WI38 (cell line): ENCODE measurements around the gene XXYLT1.

Experiments
- H3K4me3 ChIP-seq: 2 replicates; pipeline ENCODE4 v1.5.1; 2011; ENCODE audit warnings: low read depth, mild to moderate bottlenecking, control low read depth, low read length
- TF ChIP-seq, protein P1 (sequence below): IDR thresholded peaks from 2 replicates; pipeline ENCODE4 v1.5.1; 2012; ENCODE audit warnings: low read depth, mild to moderate bottlenecking, control low read depth, low read length

Gene XXYLT1

DNA sequence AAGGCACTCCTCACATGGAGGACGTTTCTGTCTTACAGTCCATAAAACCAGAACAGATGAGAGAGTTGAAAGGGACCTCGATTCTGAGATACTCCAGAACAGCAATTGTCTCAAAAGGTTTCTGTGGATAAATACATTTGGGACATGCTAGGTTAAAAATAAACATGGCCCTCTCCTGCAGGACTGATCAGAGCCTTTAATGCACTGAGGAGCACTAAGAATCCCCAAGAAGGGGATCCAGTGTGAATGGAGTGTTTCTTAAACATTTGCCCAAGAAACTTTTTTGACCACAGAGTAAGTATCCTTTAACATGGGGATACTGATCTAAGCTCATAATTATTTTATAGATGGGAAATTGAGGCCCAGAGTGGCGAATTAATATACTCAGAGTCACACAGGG lies 223.4 kb downstream of the XXYLT1 start:
- TF ChIP-seq, protein P1, sequence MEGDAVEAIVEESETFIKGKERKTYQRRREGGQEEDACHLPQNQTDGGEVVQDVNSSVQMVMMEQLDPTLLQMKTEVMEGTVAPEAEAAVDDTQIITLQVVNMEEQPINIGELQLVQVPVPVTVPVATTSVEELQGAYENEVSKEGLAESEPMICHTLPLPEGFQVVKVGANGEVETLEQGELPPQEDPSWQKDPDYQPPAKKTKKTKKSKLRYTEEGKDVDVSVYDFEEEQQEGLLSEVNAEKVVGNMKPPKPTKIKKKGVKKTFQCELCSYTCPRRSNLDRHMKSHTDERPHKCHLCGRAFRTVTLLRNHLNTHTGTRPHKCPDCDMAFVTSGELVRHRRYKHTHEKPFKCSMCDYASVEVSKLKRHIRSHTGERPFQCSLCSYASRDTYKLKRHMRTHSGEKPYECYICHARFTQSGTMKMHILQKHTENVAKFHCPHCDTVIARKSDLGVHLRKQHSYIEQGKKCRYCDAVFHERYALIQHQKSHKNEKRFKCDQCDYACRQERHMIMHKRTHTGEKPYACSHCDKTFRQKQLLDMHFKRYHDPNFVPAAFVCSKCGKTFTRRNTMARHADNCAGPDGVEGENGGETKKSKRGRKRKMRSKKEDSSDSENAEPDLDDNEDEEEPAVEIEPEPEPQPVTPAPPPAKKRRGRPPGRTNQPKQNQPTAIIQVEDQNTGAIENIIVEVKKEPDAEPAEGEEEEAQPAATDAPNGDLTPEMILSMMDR, result no peak
- H3K4me3 ChIP-seq, result no peak overlapping the region

DNA sequence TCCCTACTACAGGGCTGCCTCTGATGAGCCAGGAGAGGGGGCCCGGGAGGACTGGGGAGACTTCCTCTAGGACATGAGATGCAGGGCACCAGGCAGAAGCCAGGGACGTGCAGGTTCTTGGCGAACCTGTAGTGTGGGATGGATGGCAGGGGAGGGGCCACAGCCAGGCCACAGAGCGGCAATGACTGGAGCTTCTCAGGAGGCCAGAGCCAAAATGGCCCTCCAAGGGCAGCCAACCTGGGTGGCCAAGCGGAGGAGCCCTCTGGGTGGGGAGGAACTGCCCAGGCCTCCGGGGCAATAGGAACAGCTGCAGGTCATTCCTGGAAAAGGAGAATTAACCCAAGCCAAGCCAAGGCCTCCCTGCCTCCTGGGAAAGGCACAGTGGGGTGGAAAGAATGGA lies 224.5 kb downstream of the XXYLT1 start:
- TF ChIP-seq, protein P1, result no peak
- no peak overlapping the region for H3K4me3 ChIP-seq

DNA sequence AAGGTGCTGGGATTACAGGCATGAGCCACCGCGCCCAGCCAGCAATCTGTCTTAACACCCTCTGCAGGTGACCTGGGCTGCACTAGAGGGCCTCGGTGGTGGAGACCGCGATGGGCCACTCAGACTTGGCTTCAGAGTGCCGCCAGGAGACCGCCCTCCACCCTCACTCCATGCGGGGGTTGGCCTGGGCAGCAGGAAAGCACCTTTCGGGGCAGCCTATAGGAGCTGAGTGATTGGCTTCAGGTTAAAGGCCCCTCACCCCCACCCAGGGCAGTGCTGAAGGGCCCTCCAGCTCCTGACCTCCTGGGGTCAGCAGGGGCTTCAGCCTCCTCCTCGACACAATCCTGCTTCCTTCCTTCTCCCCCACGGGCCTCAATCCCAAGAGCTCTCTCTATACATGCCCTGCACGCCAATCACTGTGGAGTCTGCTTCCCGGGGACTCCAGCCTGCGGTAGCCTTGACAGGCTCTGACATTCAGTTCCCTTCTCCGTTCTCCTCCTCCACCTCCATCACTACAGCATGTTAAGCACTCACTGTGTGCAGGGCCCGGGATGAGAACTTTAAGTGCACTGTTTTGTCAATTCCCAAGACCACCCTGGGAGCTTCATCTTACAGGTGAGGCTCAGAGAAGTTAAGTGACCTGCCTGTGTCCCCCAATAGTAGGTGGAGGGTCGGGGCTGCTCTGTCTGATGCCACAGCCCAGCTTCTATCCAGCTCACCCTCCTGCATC lies 225.3 kb downstream of the XXYLT1 start:
- TF ChIP-seq, protein P1, result no peak
- H3K4me3 ChIP-seq, result no peak overlapping the region

DNA sequence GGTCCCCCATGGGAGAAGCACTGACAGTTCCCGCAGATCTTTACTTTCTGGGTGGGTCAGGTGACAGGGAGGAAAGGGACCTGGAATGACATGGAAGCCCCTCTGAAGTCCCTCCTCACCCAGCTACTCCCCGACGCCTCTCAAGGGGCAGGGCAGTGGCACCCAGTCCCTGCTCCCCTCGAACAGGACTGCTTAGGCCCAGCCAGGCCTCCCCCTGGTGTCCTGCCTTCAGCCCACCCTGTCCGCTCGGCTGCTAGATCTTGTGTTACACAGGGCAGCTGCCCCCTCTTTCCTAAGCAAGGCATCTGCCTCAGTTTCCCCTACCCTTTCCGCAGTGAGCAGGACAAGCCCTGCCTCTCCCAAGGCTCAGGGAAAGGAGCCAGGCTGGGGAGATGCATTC lies 226.5 kb downstream of the XXYLT1 start:
- no peak overlapping the region for H3K4me3 ChIP-seq
- TF ChIP-seq, protein P1, result no peak

DNA sequence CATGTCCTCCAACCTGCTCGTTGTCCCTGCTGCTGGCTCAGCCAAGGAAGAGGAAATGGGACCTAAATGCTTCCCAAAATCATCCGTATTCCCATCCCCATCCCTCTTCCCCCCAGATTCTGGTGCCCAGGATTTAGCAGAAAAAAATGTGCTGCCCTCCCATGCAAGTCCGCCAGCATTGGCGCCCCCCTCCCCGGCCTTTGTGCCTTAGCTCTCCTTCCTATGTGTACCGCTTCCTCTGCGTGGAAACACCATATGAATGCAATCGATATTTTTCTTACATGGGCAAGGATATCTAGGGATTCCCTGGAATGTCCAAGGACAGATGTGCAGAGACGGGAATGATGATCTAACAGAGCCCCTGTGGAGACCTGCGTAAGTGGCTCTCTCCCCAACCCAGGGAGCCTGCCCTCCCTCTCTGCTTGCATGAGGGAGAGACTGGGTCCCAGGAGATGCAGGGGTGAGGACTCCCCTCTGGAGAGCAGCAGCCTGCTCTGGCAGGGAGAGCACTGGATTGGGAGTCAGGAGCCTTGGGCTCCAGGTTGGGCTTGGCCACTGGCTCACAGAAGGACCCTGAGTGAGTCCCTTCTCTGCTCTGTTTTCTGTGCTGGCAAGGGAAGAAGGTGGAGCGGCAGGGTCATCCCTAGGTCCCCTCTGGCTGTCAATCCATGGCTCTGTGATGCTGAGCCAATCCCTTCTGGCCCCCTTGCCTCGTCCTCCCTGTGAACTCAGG lies 227.2 kb downstream of the XXYLT1 start:
- TF ChIP-seq, protein P1, result no peak
- H3K4me3 ChIP-seq, result no peak overlapping the region

DNA sequence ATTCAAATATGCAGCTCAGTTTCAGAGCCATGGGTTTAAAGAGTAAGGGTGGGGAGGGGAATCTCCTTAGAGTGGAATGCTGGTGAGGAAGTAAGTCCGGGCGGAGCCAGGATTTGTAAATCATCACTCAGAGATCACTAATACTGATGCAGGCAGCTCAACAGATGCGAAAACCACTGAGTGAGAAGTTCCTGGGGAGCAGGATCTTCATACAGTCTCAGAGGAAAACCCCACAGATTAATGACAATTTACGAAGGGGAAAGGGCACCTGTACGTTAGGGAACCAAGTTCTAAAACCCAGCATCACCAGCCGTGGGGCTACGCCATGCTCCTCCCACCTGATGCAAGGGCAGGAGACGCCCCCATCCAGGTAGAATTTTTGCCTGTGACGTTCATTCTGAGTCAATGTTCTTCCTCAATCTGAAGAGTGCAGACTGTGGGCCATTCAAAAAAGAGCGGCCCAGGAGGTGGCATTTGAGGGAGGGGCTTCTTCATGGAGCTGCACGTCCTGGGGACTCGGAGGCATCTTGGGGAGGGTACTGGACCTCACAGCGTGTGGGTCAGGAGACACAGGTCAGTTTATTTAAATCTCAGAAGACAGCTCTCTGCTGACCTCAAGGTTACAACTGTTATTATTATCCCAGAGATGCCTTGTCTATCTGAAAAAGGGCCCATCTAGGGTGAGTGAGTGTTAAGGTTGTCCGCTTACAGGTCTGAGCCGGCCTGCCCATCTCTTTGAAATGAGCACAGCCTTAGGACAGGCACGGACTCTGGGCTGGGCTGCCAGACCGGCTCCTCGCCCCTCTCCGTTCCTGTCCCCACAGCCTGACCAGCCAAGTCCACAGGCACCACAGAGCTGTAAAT lies 228.0 kb downstream of the XXYLT1 start:
- no peak overlapping the region for H3K4me3 ChIP-seq
- TF ChIP-seq, protein P1, result no peak
